HepG2 (cell line): Measurements from ENCODE around the gene BIRC2. TPM values are rescaled to one million over a fixed set of nuclear protein-coding genes. Genes with fewer than 3 reads are reported as not detected.

Experiments used
- ATF2 ChIP-seq: sonication (generic); formaldehyde crosslinking; IDR thresholded peaks from 2 replicates; pipeline ENCODE4 v1.4.0; 2020; ENCODE audit warnings: missing genetic modification reagents
- ELK4 ChIP-seq: sonication (generic); formaldehyde crosslinking; IDR thresholded peaks from 2 replicates; pipeline ENCODE4 v1.9.0; 2021; ENCODE audit warnings: missing genetic modification reagents, borderline replicate concordance
- HOMEZ ChIP-seq: IDR thresholded peaks from 2 replicates; pipeline ENCODE4 v1.6.1; 2016; ENCODE audit warnings: low read depth
- IRF1 ChIP-seq: sonication (generic); formaldehyde crosslinking; IDR thresholded peaks from 2 replicates; pipeline ENCODE4 v1.4.0; 2020; ENCODE audit warnings: low read depth, mild to moderate bottlenecking, missing genetic modification reagents
- MIER3 ChIP-seq: IDR thresholded peaks from 2 replicates; pipeline ENCODE4 v1.6.1; 2016; ENCODE audit warnings: missing compliant biosample characterization, borderline replicate concordance
- MTA1 ChIP-seq: sonication (generic); formaldehyde crosslinking; IDR thresholded peaks from 2 replicates; pipeline ENCODE4 v1.4.0; 2020; ENCODE audit warnings: missing genetic modification reagents, mild to moderate bottlenecking, borderline replicate concordance
- NFIB ChIP-seq: sonication (generic); formaldehyde crosslinking; IDR thresholded peaks from 2 replicates; pipeline ENCODE4 v1.9.0; 2021; ENCODE audit warnings: missing genetic modification reagents, mild to moderate bottlenecking, borderline replicate concordance
- NONO ChIP-seq, 2 experiments: fragments of 450-650 bp in 1 of 2; sonication (generic) in 1 of 2; formaldehyde crosslinking in 1 of 2; IDR thresholded peaks in 1 of 2; conservative IDR thresholded peaks in 1 of 2; 2 replicates each; pipeline versions ENCODE4 v1.6.1 to v1.8.0; 2017 to 2022; ENCODE audit warnings: mild to moderate bottlenecking in 1 of 2, missing genetic modification reagents in 1 of 2, moderate library complexity in 1 of 2
- NR2C2 ChIP-seq: sonication (generic); formaldehyde crosslinking; IDR thresholded peaks from 2 replicates; pipeline ENCODE4 v1.4.0; 2020; ENCODE audit warnings: missing genetic modification reagents, mild to moderate bottlenecking, moderate library complexity, borderline replicate concordance
- ZNF17 ChIP-seq: sonication (generic); formaldehyde crosslinking; IDR thresholded peaks from 2 replicates; pipeline ENCODE4 v1.5.0; 2020; ENCODE audit warnings: mild to moderate bottlenecking, missing genetic modification reagents
- ZNF280B ChIP-seq: sonication (generic); formaldehyde crosslinking; IDR thresholded peaks from 2 replicates; pipeline ENCODE4 v1.5.0; 2020; ENCODE audit warnings: missing genetic modification reagents, mild to moderate bottlenecking, borderline replicate concordance
- ZNF607 ChIP-seq: sonication (generic); formaldehyde crosslinking; IDR thresholded peaks from 2 replicates; pipeline ENCODE4 v1.5.1; 2020; ENCODE audit warnings: missing genetic modification reagents, mild to moderate bottlenecking, borderline replicate concordance
- ZNF646 ChIP-seq: sonication (generic); formaldehyde crosslinking; IDR thresholded peaks from 2 replicates; pipeline ENCODE4 v1.9.0; 2021; ENCODE audit warnings: mild to moderate bottlenecking, missing genetic modification reagents
- ZNF737 ChIP-seq: sonication (generic); formaldehyde crosslinking; IDR thresholded peaks from 2 replicates; pipeline ENCODE4 v1.5.0; 2020; ENCODE audit warnings: missing genetic modification reagents, mild to moderate bottlenecking, borderline replicate concordance
- polyA plus RNA-seq, 8 experiments: library from polyadenylated mRNA; depleted of rRNA in 3 of 8; stranded (reverse) in 7 of 8; unstranded in 1 of 8; fragments of >200 nt; fragmentation: Illumina TruSeq in 4 of 8; extraction: Trizol in 4 of 8; gene quantifications; 2 replicates each; pipeline versions ENCODE4 v1.2.1 to v1.2.3, GENCODE V29; 2011 to 2016; ENCODE audit warnings: low read depth in 4 of 8, missing spikeins in 1 of 8, mixed read lengths in 1 of 8; ENCODE audit not compliant: insufficient read depth in 1 of 8
- total RNA-seq, 5 experiments: library from RNA; depleted of rRNA; stranded (reverse); fragments of >200 nt; fragmentation: Illumina TruSeq; extraction: Trizol; gene quantifications; 2 replicates each; pipeline ENCODE4 v1.2.3, GENCODE V29; 2016; ENCODE audit warnings: low read depth in 1 of 5

Gene BIRC2
- total and polyA plus RNA-seq, 2 of the 13 experiments (the other 11 are each of a cell fraction or from before 2014, with no cell fraction given): 61.7 to 62.2 TPM

- TF ChIP-seq MTA1 (CRISPR knock-in tag) (peak; percentile 93; the same call in 1 of the 2 replicates), MIER3 (no peak), ZNF17 (CRISPR knock-in tag) (no peak), ZNF737 (CRISPR knock-in tag) (no peak), ELK4 (CRISPR knock-in tag) (no peak), NONO (IDR thresholded peaks at IDR 0.05) (no peak), NONO (CRISPR knock-in tag; conservative IDR thresholded peaks at IDR 0.05) (no peak; the same call in 1 of the 2 replicates), ZNF607 (CRISPR knock-in tag) (no peak), HOMEZ (CRISPR knock-in tag) (no peak), NFIB (CRISPR knock-in tag) (no peak), ATF2 (CRISPR knock-in tag) (no peak), IRF1 (no peak), ZNF280B (CRISPR knock-in tag) (peak; percentile 88; the same call in 1 of the 2 replicates), ZNF646 (peak; percentile 96), NR2C2 (CRISPR knock-in tag) (peak; percentile 36; the same call in 1 of the 2 replicates)
Observed at GRCh38 chr11:102317099-102317767, 29.8 kb upstream of the BIRC2 start, which contains the start of gene BIRC3 (continued).
